Measurements from ENCODE around the gene U2AF1L4.

DNA sequence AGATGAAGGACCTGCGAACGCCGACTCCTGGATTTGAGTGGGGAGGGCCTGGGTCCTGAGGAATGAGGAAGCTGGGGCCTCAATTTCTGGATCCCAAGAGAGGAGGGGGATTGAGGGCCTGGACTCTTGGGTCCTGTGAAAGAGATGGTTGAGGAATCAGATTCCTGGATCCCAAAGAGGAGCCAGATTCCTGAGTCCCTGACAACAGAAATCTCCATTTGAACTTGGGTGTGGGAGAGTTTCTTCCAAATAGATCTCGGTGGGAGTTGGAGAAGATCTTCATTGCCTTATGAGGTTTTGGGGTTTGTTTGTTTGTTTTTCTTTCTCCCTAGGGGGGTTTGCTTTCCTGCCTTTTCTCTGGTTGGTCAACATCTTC is 857 bp upstream of the U2AF1L4 start:
- TF ChIP-seq EZH2 (IDR thresholded peaks at IDR 0.05; ENCODE audit: low read depth) = no peak
- TF ChIP-seq, protein P1, sequence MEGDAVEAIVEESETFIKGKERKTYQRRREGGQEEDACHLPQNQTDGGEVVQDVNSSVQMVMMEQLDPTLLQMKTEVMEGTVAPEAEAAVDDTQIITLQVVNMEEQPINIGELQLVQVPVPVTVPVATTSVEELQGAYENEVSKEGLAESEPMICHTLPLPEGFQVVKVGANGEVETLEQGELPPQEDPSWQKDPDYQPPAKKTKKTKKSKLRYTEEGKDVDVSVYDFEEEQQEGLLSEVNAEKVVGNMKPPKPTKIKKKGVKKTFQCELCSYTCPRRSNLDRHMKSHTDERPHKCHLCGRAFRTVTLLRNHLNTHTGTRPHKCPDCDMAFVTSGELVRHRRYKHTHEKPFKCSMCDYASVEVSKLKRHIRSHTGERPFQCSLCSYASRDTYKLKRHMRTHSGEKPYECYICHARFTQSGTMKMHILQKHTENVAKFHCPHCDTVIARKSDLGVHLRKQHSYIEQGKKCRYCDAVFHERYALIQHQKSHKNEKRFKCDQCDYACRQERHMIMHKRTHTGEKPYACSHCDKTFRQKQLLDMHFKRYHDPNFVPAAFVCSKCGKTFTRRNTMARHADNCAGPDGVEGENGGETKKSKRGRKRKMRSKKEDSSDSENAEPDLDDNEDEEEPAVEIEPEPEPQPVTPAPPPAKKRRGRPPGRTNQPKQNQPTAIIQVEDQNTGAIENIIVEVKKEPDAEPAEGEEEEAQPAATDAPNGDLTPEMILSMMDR (conservative IDR thresholded peaks at IDR 0.05) = no peak
